Naive thymus-derived CD8-positive, alpha-beta T cell (primary cell): ENCODE results near the gene PNKD. TPM values are rescaled to one million over a fixed set of nuclear protein-coding genes. Genes with fewer than 3 reads are reported as not detected.
"Not testable (repeated sequence)": the region's sequence is repeated elsewhere in the genome, so short reads cannot be mapped to it uniquely, and the experiment has no call there.

Source experiments
- ATAC-seq, 2 donors: fragments of 150-1000 bp; cut with Tn5 transposase in 1 of 2; sonication (Bioruptor Pico), chemical (Tn5 transposase) in 1 of 2; 1 replicate in 1 of 2; 2 replicates in 1 of 2; pipeline ENCODE4 v1.10.0; 2021; ENCODE audit warnings: mild to moderate bottlenecking in 2 of 2, moderate library complexity in 2 of 2
- POLR2A ChIA-PET: fragments of 350-600 bp; sonication (Branson Sonifier 250); formaldehyde crosslinking; loops from one replicate; lab custom pipeline; 2021; ENCODE audit warnings: antibody characterized with exemption; lab: Charles Lee
- DNase-seq, 10 donors: peaks; one replicate each; pipeline versions ENCODE4 v3.0.0 to v3.0.0-alpha.2; 2020 to 2022
- H3K27ac Mint-ChIP-seq, 10 donors: one replicate each; pipeline ENCODE4 v1.8.0; 2020 to 2022; ENCODE audit warnings: mild to moderate bottlenecking in 10 of 10, mixed read lengths in 10 of 10, moderate library complexity in 4 of 10, inconsistent platforms in 1 of 10
- H3K27me3 Mint-ChIP-seq, 5 donors: one replicate each; pipeline ENCODE4 v1.8.0; 2021 to 2022; ENCODE audit warnings: mixed read lengths in 5 of 5
- H3K36me3 Mint-ChIP-seq, 3 donors: one replicate each; pipeline ENCODE4 v1.8.0; 2020 to 2022; ENCODE audit warnings: mixed read lengths in 3 of 3, mild to moderate bottlenecking in 2 of 3, inconsistent platforms in 1 of 3
- H3K4me1 Mint-ChIP-seq, 4 donors: one replicate each; pipeline ENCODE4 v1.8.0; 2021 to 2022; ENCODE audit warnings: mixed read lengths in 4 of 4
- H3K4me3 Mint-ChIP-seq, 10 donors: one replicate each; pipeline ENCODE4 v1.8.0; 2020 to 2022; ENCODE audit warnings: mild to moderate bottlenecking in 10 of 10, mixed read lengths in 10 of 10, moderate library complexity in 6 of 10, inconsistent platforms in 1 of 10
- H3K9me3 Mint-ChIP-seq, 9 donors: one replicate each; pipeline ENCODE4 v1.8.0; 2020 to 2022; ENCODE audit warnings: mixed read lengths in 9 of 9, mild to moderate bottlenecking in 3 of 9, inconsistent platforms in 1 of 9, moderate library complexity in 1 of 9
- polyA plus RNA-seq, 3 donors: library from polyadenylated mRNA; unstranded; fragments of 300-500 nt; fragmentation: Illumina TruSeq; gene quantifications; one replicate each; pipeline ENCODE4 v1.2.3, GENCODE V29; 2021
- total RNA-seq, 8 experiments: library from RNA in 2 of 8; stranded (reverse) in 2 of 8; gene quantifications; one replicate each; pipeline ENCODE4 v1.2.3 and lab custom pipeline; 2021 to 2026

Gene PNKD
- total and polyA plus RNA-seq, 5 experiments from 2014 or later: 33.6 to 119 (median 108) TPM

DNA sequence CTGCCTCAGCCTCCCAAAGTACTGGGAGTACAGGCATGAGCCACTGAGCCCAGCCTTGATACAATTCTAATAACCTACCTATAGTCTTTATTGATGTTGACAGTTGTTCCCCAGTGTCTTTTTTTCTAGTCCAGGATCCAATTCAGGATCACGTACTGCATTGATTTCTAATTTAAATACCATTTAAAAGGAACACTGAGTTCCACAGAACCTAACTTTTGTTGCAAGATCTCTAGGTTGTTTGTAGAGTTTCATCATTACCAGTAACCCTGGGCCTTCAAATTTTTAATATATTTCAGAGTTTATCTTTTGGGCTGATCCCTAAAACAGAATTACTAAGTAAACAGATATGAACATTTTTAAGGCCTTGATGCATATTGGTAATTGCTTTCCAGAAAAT is 43.0 kb downstream of the PNKD start:
- Mint-ChIP-seq H3K4me3 (no peak overlapping the region), H3K36me3 (no peaks in the 10 kb centered on the region), H3K9me3 (no peaks in the 10 kb centered on the region), H3K4me1 (peaks cover 29 to 44% (median 31%) of the 10 kb centered on the region in 4 donors), H3K27me3 (peaks cover 0 to 1% (median 0%) of the 10 kb centered on the region in 5 donors), H3K27ac (peak overlapping the region in 7 of 10 donors; percentile 6 to 75 (median 34))
- POLR2A ChIA-PET: interaction anchor here (0.6 to 0.7 kb wide), 4 partner anchors 10 to 87 kb away, joined by 3 to 8 read pairs (median 4); no protein-coding TSS in a partner anchor
- ATAC-seq (no peak), DNase-seq (no peak)

DNA sequence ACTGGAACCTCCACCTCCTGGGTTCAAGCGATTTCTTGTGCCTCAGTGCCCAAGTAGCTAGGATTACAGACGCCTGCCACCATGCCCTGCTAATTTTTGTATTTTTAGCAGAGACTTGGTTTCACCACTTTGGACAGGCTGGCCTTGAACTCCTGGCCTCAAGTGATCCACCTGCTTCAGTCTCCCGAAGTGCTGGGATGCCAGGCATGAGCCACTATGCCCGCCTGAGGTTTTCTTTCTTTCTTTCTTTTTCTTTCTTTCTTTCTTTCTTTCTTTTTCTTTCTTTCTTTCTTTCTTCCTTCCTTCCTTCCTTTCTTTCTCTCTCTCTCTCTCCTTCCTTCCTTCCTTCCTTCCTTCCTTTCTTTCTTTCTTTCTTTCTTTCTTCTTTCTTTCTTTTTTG is 44.4 kb downstream of the PNKD start:
- POLR2A ChIA-PET: interaction anchor here (0.6 to 3.3 kb wide), 3 partner anchors 16 to 577 kb away, joined by 3 to 31 read pairs (median 3); no protein-coding TSS in a partner anchor
- H3K4me3 Mint-ChIP-seq: not testable (repeated sequence)
- peak overlapping the region; percentile 33 to 99 (median 88) for H3K27ac Mint-ChIP-seq

DNA sequence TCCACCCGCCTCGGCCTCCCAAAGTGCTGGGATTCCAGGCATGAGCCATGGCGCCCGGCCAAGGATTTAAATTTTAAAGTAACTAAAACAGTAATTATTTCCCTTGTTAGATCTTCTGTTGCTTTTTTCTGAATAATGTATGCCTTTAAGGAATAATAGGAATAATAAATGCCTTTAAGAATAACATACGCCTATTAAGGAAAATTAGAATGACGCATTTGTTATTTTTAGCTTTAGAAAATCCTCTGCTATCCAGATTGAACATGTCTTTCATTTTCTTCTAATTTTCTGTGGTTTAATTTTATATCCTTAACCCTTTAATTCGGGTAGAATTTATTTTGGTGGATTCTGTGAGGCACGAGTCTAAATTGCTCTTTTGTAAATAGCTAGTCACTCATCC is 45.1 kb downstream of the PNKD start:
- Mint-ChIP-seq H3K9me3 (no peaks in the 10 kb centered on the region), H3K36me3 (peaks cover 0 to 3% (median 0%) of the 10 kb centered on the region in 3 donors), H3K27ac (peak overlapping the region; percentile 94 to 99 (median 99)), H3K4me3 (peak overlapping the region in 1 of 10 donors; percentile 75), H3K4me1 (peaks cover 28 to 51% (median 42%) of the 10 kb centered on the region in 4 donors), H3K27me3 (peaks cover 0 to 1% (median 0%) of the 10 kb centered on the region in 5 donors)
- ATAC-seq: no peak
- POLR2A ChIA-PET: interaction anchor here (0.6 to 3.3 kb wide), 4 partner anchors 8 to 576 kb away, joined by 3 to 31 read pairs (median 11); no protein-coding TSS in a partner anchor
- no peak for DNase-seq

More for the DNA sequence above, 44.4 kb downstream of the PNKD start:
- peaks cover 28 to 45% (median 35%) of the 10 kb centered on the region in 4 donors for H3K4me1 Mint-ChIP-seq
- H3K27me3 Mint-ChIP-seq, ATAC-seq, DNase-seq, H3K36me3 Mint-ChIP-seq, H3K9me3 Mint-ChIP-seq: not testable (repeated sequence)

DNA sequence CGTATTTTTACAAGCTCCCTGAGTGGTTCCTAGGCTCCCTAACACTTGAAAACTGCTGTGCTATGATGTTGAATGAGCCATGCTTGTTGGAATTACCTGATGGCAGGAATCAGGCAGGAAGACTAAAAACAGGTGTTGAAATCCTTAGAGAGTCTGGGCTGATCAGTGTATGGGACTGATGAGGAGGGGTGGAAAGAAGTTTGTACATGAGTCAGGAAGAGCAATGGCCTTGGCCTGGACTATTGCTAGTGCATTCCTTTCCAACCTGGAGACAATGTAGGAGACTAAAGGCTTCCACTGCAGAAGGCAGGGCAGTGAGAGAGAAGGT is 46.9 kb downstream of the PNKD start:
- peak overlapping the region; percentile 94 to 99 (median 99) for H3K27ac Mint-ChIP-seq
- H3K36me3 Mint-ChIP-seq: peaks cover 0 to 3% (median 0%) of the 10 kb centered on the region in 3 donors
- ATAC-seq: no peak
- no peaks in the 10 kb centered on the region for H3K9me3 Mint-ChIP-seq
- peak overlapping the region; percentile 4 to 95 (median 70) for H3K4me3 Mint-ChIP-seq
- H3K4me1 Mint-ChIP-seq: peaks cover 36 to 66% (median 58%) of the 10 kb centered on the region in 4 donors
- peaks cover 0 to 1% (median 0%) of the 10 kb centered on the region in 5 donors for H3K27me3 Mint-ChIP-seq
- POLR2A ChIA-PET: interaction anchor here (0.6 to 3.3 kb wide), 7 partner anchors 9 to 1281 kb away, joined by 3 to 31 read pairs (median 7); partner anchors contain the start of gene TMBIM1
- DNase-seq: no peak

DNA sequence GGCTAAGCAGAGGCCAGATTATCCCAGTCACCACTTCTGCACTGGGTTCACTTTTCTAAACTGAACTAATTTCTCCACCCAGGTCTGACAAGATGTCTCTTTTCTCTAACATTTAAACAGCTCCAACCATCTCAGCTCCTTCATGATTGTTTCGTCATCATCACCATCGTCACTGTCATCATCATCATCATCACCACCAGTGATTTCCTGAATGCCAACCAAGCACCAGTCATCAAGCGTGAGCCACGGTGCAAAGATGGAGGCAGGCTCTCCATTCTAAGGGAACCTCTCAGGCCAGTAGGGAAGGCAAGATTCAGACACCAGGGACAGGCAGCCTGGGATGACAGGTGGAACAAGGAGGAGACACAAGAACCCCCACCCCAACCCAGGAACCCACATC is 47.5 kb downstream of the PNKD start:
- ATAC-seq: no peak
- Mint-ChIP-seq H3K27ac (peak overlapping the region; percentile 94 to 99 (median 99)), H3K27me3 (peaks cover 0 to 1% (median 0%) of the 10 kb centered on the region in 5 donors), H3K36me3 (peaks cover 0 to 3% (median 0%) of the 10 kb centered on the region in 3 donors), H3K4me1 (peaks cover 40 to 71% (median 63%) of the 10 kb centered on the region in 4 donors), H3K9me3 (no peaks in the 10 kb centered on the region), H3K4me3 (peak overlapping the region in 7 of 10 donors; percentile 11 to 88 (median 72))
- POLR2A ChIA-PET: interaction anchor here (0.6 to 3.3 kb wide), 4 partner anchors 10 to 79 kb away, joined by 3 to 31 read pairs (median 8); no protein-coding TSS in a partner anchor
- no peak for DNase-seq

DNA sequence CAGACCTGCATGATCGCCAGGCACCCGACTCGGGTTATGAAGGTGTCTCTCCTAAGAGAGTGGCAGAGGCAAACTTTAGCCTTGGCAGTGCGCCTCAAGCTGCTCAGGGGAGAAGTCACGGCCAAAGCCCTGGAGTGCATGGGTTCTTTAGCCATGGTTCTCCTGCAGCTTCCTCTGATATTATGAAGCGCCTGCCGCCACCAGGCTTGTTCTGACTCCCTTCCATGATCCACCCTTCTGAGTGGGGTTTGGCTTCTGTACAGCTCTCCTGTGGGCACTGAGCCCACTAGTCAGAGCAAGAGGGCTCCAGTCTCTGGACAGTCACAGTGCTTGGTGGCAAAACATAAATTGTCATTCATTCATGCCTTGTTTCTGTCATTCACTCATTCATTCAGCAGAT is 47.9 kb downstream of the PNKD start:
- H3K9me3 Mint-ChIP-seq: no peaks in the 10 kb centered on the region
- POLR2A ChIA-PET: interaction anchor here (0.6 to 3.3 kb wide), 3 partner anchors 20 to 78 kb away, joined by 3 to 31 read pairs (median 3); no protein-coding TSS in a partner anchor
- H3K4me3 Mint-ChIP-seq: peak overlapping the region in 6 of 10 donors; percentile 6 to 87 (median 50)
- ATAC-seq (no peak), DNase-seq (no peak)
- peaks cover 0 to 1% (median 0%) of the 10 kb centered on the region in 5 donors for H3K27me3 Mint-ChIP-seq
- H3K27ac Mint-ChIP-seq: peak overlapping the region; percentile 71 to 99 (median 98)
- peaks cover 40 to 72% (median 63%) of the 10 kb centered on the region in 4 donors for H3K4me1 Mint-ChIP-seq
- H3K36me3 Mint-ChIP-seq: peaks cover 0 to 3% (median 0%) of the 10 kb centered on the region in 3 donors

DNA sequence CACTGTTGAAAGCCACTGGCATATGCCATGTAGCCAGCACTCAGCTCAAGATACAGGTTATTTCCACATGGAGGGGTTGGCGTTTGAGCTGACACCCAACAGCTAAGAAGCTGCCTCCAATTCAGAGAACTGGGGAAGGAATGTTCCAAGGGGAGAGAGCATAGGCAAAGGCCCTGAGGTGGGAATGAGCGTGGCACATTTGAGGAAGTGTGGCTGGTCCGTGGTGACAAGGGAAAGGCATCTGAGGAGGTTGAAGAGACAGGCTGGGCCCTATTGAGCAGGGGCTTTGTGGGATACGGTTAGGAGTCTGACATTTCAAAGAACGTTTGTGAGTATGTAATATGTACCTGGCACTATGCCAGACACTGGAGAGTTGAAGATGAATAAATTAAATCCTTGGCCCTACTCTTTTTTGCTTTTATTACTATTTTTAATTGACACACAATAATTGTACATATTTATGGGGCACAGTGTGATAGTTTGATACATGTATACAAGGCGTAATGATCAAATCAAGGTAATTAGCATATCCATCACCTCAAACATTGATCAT is 49.6 kb downstream of the PNKD start:
- ATAC-seq (no peak), DNase-seq (no peak)
- peaks cover 0 to 3% (median 0%) of the 10 kb centered on the region in 3 donors for H3K36me3 Mint-ChIP-seq
- H3K4me1 Mint-ChIP-seq: peaks cover 47 to 80% (median 73%) of the 10 kb centered on the region in 4 donors
- peak overlapping the region in 1 of 10 donors; percentile 30 for H3K4me3 Mint-ChIP-seq
- no peaks in the 10 kb centered on the region for H3K9me3 Mint-ChIP-seq
- POLR2A ChIA-PET: interaction anchor here (0.9 to 1.3 kb wide), 2 partner anchors 46 to 77 kb away, joined by 3 to 4 read pairs; no protein-coding TSS in a partner anchor
- H3K27me3 Mint-ChIP-seq: peaks cover 0 to 1% (median 0%) of the 10 kb centered on the region in 5 donors
- peak overlapping the region in 8 of 10 donors; percentile 27 to 86 (median 60) for H3K27ac Mint-ChIP-seq

DNA sequence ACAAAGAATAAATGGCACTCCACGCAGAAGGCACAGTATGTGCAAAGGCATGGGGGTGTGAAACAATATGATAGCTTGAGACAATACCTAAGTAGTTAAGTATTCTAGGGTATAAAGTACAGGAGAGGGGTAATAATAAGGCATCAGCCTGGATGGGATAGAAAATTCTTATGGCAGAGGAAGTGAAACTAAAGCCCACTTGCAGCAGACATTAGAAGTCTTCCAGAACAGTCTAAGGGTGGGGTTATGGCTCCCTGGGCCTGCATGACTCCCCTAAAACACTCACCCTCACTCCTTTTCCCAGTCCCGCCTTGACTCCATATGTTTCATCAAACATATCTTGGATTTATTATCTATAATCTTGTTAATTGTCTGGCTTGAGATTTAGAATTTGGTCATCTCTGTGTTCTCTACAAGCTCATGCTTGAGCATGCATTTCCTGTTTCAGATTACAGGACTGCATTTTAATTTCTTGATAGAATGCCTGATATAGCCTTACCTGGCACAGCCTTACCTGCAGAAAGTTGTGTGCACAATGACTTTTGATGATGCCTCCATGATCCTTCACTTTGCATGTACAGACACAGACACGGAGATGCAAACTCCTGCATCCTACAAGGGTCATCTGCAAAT is 50.5 kb downstream of the PNKD start:
- peak overlapping the region in 6 of 10 donors; percentile 22 to 72 (median 54) for H3K4me3 Mint-ChIP-seq
- H3K27ac Mint-ChIP-seq: peak overlapping the region in 6 of 10 donors; percentile 7 to 86 (median 20)
- H3K4me1 Mint-ChIP-seq: peaks cover 41 to 75% (median 71%) of the 10 kb centered on the region in 4 donors
- DNase-seq: no peak
- no peaks in the 10 kb centered on the region for H3K9me3 Mint-ChIP-seq
- H3K36me3 Mint-ChIP-seq: peaks cover 0 to 3% (median 0%) of the 10 kb centered on the region in 3 donors
- POLR2A ChIA-PET: interaction anchor here (0.7 to 1.3 kb wide), 5 partner anchors 13 to 325 kb away, joined by 3 to 6 read pairs (median 3); no protein-coding TSS in a partner anchor
- ATAC-seq: no peak
- H3K27me3 Mint-ChIP-seq: peaks cover 0 to 1% (median 0%) of the 10 kb centered on the region in 5 donors

DNA sequence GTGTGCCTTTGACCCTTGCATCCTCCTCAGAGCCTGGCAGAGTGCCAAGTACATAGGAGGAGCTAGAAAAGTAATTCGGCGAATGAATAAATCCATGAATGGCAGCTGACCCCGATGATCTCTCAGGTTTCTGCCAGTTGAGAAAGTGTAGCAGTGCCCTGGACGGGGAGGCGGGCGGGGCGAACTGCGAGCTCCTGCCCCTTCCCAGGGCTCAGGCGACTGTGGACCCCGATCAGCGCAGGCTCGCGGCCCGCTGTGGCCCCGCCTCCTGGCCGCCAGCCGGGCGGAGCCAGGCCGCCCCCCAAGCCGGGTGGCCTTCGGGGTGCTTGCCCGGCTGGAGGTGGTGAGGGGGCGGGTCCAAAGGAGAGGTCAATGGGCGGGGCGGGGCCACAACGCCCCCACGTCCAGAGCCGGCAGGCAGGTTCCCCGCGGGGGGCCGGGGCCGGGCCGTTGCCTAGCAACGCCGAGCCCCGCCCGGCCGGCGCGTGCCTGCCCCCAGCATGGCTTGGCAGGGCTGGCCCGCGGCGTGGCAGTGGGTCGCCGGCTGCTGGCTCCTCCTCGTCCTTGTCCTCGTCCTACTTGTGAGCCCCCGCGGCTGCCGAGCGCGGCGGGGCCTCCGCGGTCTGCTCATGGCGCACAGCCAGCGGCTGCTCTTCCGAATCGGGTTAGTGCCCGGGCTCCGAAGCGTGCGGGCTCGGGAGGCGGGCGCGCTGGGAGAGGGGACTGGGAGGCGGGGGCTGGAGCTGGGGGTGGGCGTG is 52.6 kb downstream of the PNKD start:
- no peaks in the 10 kb centered on the region for H3K9me3 Mint-ChIP-seq
- POLR2A ChIA-PET: interaction anchor here (0.5 to 1.8 kb wide), 9 partner anchors 9 to 855 kb away, joined by 3 to 8 read pairs (median 4); partner anchors contain the start of genes AAMP and PNKD
- no peaks in the 10 kb centered on the region for H3K27me3 Mint-ChIP-seq
- H3K27ac Mint-ChIP-seq: peak overlapping the region; percentile 70 to 92 (median 90)
- DNase-seq (peak; percentile 23 to 76 (median 56)), ATAC-seq (peak; percentile 78 to 86)
- H3K36me3 Mint-ChIP-seq: peaks cover 0 to 3% (median 0%) of the 10 kb centered on the region in 3 donors
- peak overlapping the region; percentile 78 to 91 (median 86) for H3K4me3 Mint-ChIP-seq
- peaks cover 35 to 75% (median 67%) of the 10 kb centered on the region in 4 donors for H3K4me1 Mint-ChIP-seq

DNA sequence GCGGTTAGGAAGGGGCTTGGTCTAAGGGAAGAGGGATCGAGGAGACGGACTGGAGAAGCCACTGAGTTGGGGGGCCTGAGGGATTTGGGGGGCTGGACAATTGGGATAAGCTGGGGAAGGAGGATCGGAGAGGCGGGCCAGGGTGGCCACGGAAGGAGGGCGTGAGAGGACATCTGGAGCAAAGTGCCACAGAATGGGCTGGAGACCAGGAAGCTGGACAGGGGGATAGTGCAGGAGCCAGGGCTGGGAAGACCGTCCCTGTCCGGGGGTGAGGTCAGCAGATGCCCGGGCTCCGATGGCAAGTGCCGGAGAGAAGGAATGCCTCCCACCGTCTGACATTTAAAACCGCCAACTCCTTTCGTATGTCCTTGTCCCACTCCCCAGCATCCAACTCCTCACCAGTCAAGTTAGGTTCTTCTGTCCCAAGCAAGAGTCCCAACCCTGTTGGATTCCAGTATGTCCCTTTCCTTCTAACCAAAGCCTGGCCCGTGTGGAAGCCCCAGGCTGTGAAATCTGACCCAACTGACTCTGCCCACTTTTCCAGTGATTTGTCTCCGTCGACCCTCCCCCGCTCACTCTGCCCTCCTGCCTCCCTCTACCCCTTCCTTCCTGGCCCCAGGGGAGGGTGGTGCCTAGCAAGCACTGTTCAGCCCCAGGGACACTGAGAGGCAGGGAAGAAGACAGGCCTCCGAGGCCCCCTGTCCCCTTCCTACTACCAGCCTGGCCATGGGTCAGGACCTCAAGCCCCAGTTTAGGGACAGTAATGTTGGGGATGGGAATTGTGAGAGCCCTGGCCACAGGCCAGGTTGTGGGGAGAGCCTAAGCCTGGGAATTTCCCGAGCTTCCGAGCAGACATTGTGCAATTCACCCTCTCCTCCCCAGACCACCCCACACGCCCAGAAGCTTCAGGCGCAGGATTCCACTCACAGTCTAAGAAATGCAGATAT is 53.5 kb downstream of the PNKD start:
- peak overlapping the region; percentile 48 to 91 (median 84) for H3K27ac Mint-ChIP-seq
- DNase-seq (no peak), ATAC-seq (no peak)
- H3K36me3 Mint-ChIP-seq: no peaks in the 10 kb centered on the region
- peak overlapping the region; percentile 76 to 89 (median 86) for H3K4me3 Mint-ChIP-seq
- no peaks in the 10 kb centered on the region for H3K27me3 Mint-ChIP-seq
- no peaks in the 10 kb centered on the region for H3K9me3 Mint-ChIP-seq
- POLR2A ChIA-PET: interaction anchor here (0.5 to 0.8 kb wide), 3 partner anchors 10 to 933 kb away, joined by 6 to 8 read pairs (median 8); no protein-coding TSS in a partner anchor
- peaks cover 32 to 75% (median 64%) of the 10 kb centered on the region in 4 donors for H3K4me1 Mint-ChIP-seq
